ENCODE data around the gene LIN7B. TPM values are rescaled to one million over a fixed set of nuclear protein-coding genes. Genes with fewer than 3 reads are reported as not detected.

LIN7B gene
- total and polyA plus RNA-seq, 2 of the 13 experiments (the other 11 are each of a cell fraction or from before 2014, with no cell fraction given) = 5.3 to 7.6 TPM

GRCh38 chr19:49119411-49120324, 5.5 kb downstream of the LIN7B start, which contains the start of gene PPFIA3 (continued):
- TF ChIP-seq AKNA (CRISPR knock-in tag; IDR thresholded peaks at IDR 0.05; ENCODE audit: borderline replicate concordance) (no peak), MTF2 (CRISPR knock-in tag; IDR thresholded peaks at IDR 0.05; ENCODE audit: borderline replicate concordance) (no peak), ZMAT5 (CRISPR knock-in tag; IDR thresholded peaks at IDR 0.05; ENCODE audit: borderline replicate concordance, low read depth) (no peak), CBX5 (CRISPR knock-in tag; IDR thresholded peaks at IDR 0.05; ENCODE audit: borderline replicate concordance) (peak; percentile 41; the same call in 1 of the 2 replicates), NFYC (CRISPR knock-in tag; IDR thresholded peaks at IDR 0.05) (no peak), FUBP1 (CRISPR knock-in tag; IDR thresholded peaks at IDR 0.05; ENCODE audit: borderline replicate concordance) (no peak), POLR2AphosphoS2 (IDR thresholded peaks at IDR 0.05; ENCODE audit: low read depth, low read length) (no peak), ZKSCAN1 (IDR thresholded peaks at IDR 0.05; ENCODE audit: low read length) (no peak), IKZF1 (IDR thresholded peaks at IDR 0.05) (no peak), ZNF678 (CRISPR knock-in tag; IDR thresholded peaks at IDR 0.05) (no peak), ZNF879 (CRISPR knock-in tag; IDR thresholded peaks at IDR 0.05) (no peak), CEBPB (IDR thresholded peaks at IDR 0.05; ENCODE audit: borderline replicate concordance, low read depth, low read length) (no peak), HOXA5 (CRISPR knock-in tag; IDR thresholded peaks at IDR 0.05) (peak; percentile 33; the same call in 1 of the 2 replicates), IRX3 (CRISPR knock-in tag; IDR thresholded peaks at IDR 0.05; ENCODE audit: borderline replicate concordance, low read depth) (0 out of 2 replicates have a peak, but pooled peaks have one; percentile 38), RFXANK (CRISPR knock-in tag; IDR thresholded peaks at IDR 0.05) (no peak), CHD2 (IDR thresholded peaks at IDR 0.05; ENCODE audit: low read depth, low read length) (no peak), ZNF24 (IDR thresholded peaks at IDR 0.05) (no peak), PATZ1 (CRISPR knock-in tag; IDR thresholded peaks at IDR 0.05) (peak; percentile 84)

All from HepG2 (cell line).